Subcutaneous abdominal adipose tissue (tissue), 5 donors: ENCODE results near the gene PNPO.
"Not testable (repeated sequence)": the region's sequence is repeated elsewhere in the genome, so short reads cannot be mapped to it uniquely, and the experiment has no call there.

Experiments
- H3K27ac ChIP-seq: one replicate; pipeline ENCODE4 v1.7.0; 2013; ENCODE audit warnings: low read depth, mild to moderate bottlenecking, inconsistent platforms, low read length, moderate library complexity
- H3K27me3 ChIP-seq, 5 donors: one replicate each; pipeline ENCODE4 v1.7.0; 2013; ENCODE audit warnings: low read length in 5 of 5, inconsistent platforms in 1 of 5; ENCODE audit not compliant: control insufficient read depth in 5 of 5, insufficient read depth in 4 of 5
- H3K36me3 ChIP-seq, 5 donors: one replicate each; pipeline ENCODE4 v1.7.0; 2013; ENCODE audit warnings: low read length in 5 of 5; ENCODE audit not compliant: control insufficient read depth in 5 of 5, insufficient read depth in 5 of 5
- H3K4me1 ChIP-seq, 5 donors: one replicate each; pipeline ENCODE4 v1.7.0; 2013; ENCODE audit warnings: low read length in 5 of 5, mild to moderate bottlenecking in 3 of 5, moderate library complexity in 1 of 5; ENCODE audit not compliant: control insufficient read depth in 5 of 5, insufficient read depth in 5 of 5
- H3K4me3 ChIP-seq, 5 donors: one replicate each; pipeline ENCODE4 v1.7.0; 2013; ENCODE audit warnings: low read length in 5 of 5, low read depth in 1 of 5
- H3K9ac ChIP-seq, 5 donors: one replicate each; pipeline ENCODE4 v1.7.0; 2013; ENCODE audit warnings: low read length in 5 of 5, mild to moderate bottlenecking in 4 of 5, moderate library complexity in 3 of 5
- H3K9me3 ChIP-seq, 5 donors: one replicate each; pipeline ENCODE4 v1.7.0; 2013; ENCODE audit warnings: low read length in 5 of 5; ENCODE audit not compliant: control insufficient read depth in 5 of 5
- donor health status: healthy.
- donor health status: healthy.
- donor health status: healthy.
- donor health status: healthy.
- donor health status: healthy.

Gene PNPO

DNA sequence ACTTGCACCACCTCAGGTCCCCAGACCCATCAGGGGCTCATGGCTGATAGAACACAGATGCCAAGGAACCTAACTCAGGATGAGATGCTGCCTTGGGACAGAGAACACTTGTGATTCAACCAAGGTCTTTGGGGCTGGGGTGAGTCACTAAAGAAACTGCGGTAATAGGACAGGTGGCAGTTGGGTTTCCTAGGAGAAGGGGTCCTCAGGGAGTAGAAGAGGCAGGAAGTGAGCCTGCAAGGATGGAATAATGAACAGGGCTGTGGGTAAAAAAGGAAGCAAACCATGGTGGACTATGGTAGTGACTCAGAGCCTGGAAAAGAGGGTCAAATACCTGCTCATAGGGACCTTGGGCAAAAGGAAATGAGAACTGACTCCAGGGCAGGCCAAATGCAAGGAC, 6.5 kb upstream of the PNPO start:
- no peaks in the 10 kb centered on the region for H3K9me3 ChIP-seq
- peaks cover 0 to 7% (median 4%) of the 10 kb centered on the region in 5 donors for H3K36me3 ChIP-seq
- no peaks in the 10 kb centered on the region for H3K27me3 ChIP-seq
- peaks cover 0 to 12% (median 3%) of the 10 kb centered on the region in 5 donors for H3K4me1 ChIP-seq
- no peak overlapping the region for H3K9ac ChIP-seq
- no peak overlapping the region for H3K27ac ChIP-seq
- H3K4me3 ChIP-seq = no peak overlapping the region

DNA sequence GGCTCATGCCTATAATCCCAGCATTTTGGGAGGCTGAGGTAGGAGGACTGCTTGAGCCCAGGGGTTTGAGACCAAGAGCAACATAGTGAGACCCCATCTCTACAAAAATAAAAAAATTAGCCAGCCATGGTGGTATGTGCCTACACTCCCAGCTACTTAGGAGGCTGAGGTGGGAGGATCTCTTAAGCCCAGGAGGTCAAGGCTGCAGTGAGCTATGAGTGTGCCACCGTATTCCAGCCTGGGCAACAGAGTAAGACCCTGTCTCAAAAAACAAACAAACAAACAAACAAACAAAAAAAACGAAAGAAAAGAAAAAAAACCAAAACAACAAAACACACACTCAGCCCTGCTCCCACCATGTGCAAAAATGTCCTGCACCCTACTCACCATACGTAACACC, 5.9 kb upstream of the PNPO start:
- H3K27ac ChIP-seq, H3K9me3 ChIP-seq, H3K9ac ChIP-seq, H3K36me3 ChIP-seq, H3K27me3 ChIP-seq, H3K4me3 ChIP-seq: not testable (repeated sequence)
- H3K4me1 ChIP-seq = peaks cover 0 to 12% (median 3%) of the 10 kb centered on the region in 5 donors

GRCh38 chr17:47935961-47936360, 5.4 kb upstream of the PNPO start:
- no peak overlapping the region for H3K9ac ChIP-seq
- no peaks in the 10 kb centered on the region for H3K9me3 ChIP-seq
- H3K36me3 ChIP-seq = no peaks in the 10 kb centered on the region
- H3K27ac ChIP-seq = no peak overlapping the region
- H3K4me1 ChIP-seq = peaks cover 0 to 16% (median 6%) of the 10 kb centered on the region in 5 donors
- H3K4me3 ChIP-seq = no peak overlapping the region
- H3K27me3 ChIP-seq = no peaks in the 10 kb centered on the region

DNA sequence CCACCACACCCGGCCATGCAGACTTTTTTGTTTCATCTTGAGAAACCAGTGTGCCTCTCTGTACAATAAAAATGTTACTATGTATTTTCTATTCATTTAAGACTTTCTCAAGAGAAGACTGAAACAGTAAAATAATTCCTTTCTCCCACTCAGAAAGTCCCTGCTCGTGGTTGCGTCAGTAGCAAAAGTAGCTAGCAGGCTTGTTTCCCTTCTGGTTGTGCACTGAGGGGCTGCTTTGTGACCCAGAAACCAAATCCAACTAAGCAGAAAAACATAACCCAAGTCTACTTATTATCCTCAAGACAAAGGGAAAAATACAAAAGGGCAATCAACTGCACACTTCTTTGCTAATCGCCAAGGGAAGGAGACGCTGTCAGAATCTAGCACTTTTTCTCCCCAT, 3.4 kb upstream of the PNPO start:
- Histone ChIP-seq H3K27me3 (no peaks in the 10 kb centered on the region), H3K9ac (no peak overlapping the region), H3K4me3 (no peak overlapping the region), H3K27ac (no peak overlapping the region), H3K36me3 (no peaks in the 10 kb centered on the region), H3K4me1 (peaks cover 2 to 29% (median 21%) of the 10 kb centered on the region in 5 donors), H3K9me3 (no peaks in the 10 kb centered on the region)

GRCh38 chr17:47942096-47942510, 732 bp downstream of the PNPO start:
- Histone ChIP-seq H3K4me1 (peaks cover 2 to 39% (median 29%) of the 10 kb centered on the region in 5 donors), H3K9me3 (no peaks in the 10 kb centered on the region), H3K4me3 (peak overlapping the region; percentile 71 to 93 (median 83)), H3K36me3 (peaks cover 0 to 32% (median 19%) of the 10 kb centered on the region in 5 donors), H3K27me3 (no peaks in the 10 kb centered on the region), H3K27ac (peak overlapping the region; percentile 76), H3K9ac (peak overlapping the region; percentile 81 to 97 (median 87))

DNA sequence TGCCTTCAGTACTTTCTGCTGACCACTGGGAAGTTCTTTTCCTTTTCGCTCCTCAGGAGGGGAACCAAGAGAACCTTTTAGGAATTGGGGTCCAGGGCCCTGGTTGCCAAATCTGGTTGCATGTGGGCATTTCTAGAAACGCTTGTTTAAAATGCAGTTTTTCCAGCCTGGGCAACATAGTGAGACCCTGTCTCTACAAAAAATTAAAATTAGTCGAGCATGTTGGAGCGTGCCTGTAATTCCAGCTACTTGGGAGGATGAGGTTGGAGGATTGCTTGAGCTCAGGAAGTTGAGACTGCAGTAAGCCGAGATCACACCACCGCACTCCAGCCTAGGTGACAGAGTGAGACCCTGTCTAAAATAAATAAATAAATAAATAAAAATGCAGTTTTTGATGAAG, 1.2 kb downstream of the PNPO start:
- Histone ChIP-seq H3K27ac (peak overlapping the region; percentile 76), H3K36me3 (peaks cover 0 to 32% (median 19%) of the 10 kb centered on the region in 5 donors), H3K9ac (peak overlapping the region in 2 of 5 donors; percentile 87 to 96), H3K4me3 (no peak overlapping the region), H3K27me3 (no peaks in the 10 kb centered on the region), H3K9me3 (no peaks in the 10 kb centered on the region), H3K4me1 (peaks cover 2 to 39% (median 29%) of the 10 kb centered on the region in 5 donors)

DNA sequence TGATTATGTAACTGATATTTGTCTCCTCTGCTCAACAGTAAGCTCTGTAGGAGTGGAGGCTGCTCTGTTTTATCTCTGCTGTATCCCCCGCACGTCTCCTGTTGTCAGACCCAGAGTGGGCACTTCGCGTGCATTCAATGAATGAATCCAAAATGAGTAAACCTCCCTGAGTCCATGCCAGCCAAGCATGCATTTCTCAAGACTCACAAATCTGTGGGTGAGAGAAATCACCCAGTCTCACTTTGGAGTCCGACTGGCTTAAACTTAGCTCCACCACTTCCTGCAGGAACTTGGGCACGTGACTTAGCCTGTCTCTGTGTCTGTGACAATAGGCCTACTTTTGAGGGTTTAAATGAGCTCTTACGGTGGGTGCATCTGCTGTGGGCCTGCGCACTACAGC, 3.7 kb downstream of the PNPO start:
- Histone ChIP-seq H3K9me3 (no peaks in the 10 kb centered on the region), H3K27ac (no peak overlapping the region), H3K27me3 (no peaks in the 10 kb centered on the region), H3K36me3 (peaks cover 0 to 40% (median 24%) of the 10 kb centered on the region in 5 donors), H3K4me3 (no peak overlapping the region), H3K4me1 (peaks cover 4 to 50% (median 36%) of the 10 kb centered on the region in 5 donors), H3K9ac (no peak overlapping the region)

DNA sequence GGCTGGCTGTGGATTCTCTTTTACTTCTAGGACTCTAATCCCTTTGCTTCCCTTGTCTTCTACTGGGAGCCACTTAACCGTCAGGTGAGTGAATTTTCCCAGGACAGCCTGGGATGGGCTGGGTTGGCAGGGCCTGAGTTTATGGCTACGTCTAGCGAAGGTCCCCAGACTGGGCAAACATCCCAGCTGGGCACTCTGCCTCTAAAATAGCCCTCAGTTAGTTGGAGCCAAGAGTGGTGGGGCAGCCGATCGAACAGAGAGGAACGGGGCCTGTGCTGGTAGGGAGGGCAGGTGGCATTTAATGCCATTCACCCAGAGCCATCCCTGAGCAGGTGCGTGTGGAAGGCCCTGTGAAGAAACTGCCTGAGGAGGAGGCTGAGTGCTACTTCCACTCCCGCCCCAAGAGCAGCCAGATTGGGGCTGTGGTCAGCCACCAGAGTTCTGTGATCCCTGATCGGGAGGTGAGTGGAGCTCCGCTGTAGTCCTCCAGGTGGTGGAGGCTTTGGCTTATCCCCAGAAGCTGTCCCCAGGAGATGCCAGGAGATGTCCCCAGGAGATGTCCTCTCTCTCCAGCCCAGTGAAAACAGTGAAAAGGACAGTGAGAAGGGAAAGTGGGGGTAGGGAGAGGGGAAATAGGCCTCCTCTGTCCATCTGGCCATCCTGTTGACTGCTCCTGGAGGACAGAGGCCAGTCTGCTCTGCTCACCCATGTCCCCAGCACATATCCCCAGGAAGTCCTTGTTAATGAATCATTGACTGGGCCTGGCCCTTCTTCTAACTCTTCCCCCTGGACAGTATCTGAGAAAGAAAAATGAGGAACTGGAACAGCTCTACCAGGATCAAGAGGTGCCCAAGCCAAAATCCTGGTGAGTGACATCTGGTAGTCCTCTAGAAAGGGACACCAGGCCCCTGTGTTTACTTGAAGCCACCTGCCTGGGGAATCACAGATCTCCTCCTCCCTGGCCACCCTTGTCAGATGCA, 4.4 kb downstream of the PNPO start:
- Histone ChIP-seq H3K9me3 (no peaks in the 10 kb centered on the region), H3K4me3 (no peak overlapping the region), H3K9ac (peak overlapping the region in 1 of 5 donors; percentile 9), H3K36me3 (peaks cover 0 to 40% (median 24%) of the 10 kb centered on the region in 5 donors), H3K27me3 (no peaks in the 10 kb centered on the region), H3K27ac (no peak overlapping the region), H3K4me1 (peaks cover 4 to 49% (median 34%) of the 10 kb centered on the region in 5 donors)

- Histone ChIP-seq H3K9me3 (no peaks in the 10 kb centered on the region), H3K27me3 (no peaks in the 10 kb centered on the region), H3K4me3 (no peak overlapping the region), H3K36me3 (peaks cover 0 to 40% (median 24%) of the 10 kb centered on the region in 5 donors), H3K9ac (no peak overlapping the region), H3K4me1 (peaks cover 4 to 43% (median 30%) of the 10 kb centered on the region in 5 donors), H3K27ac (no peak overlapping the region)
These were observed 5.1 kb downstream of the PNPO start for GRCh38 chr17:47946516-47946915.

- Histone ChIP-seq H3K27ac (no peak overlapping the region), H3K27me3 (no peaks in the 10 kb centered on the region), H3K4me1 (peaks cover 4 to 39% (median 26%) of the 10 kb centered on the region in 5 donors), H3K9me3 (no peaks in the 10 kb centered on the region), H3K4me3 (no peak overlapping the region), H3K36me3 (peaks cover 0 to 40% (median 24%) of the 10 kb centered on the region in 5 donors), H3K9ac (no peak overlapping the region)
These were observed 5.6 kb downstream of the PNPO start for GRCh38 chr17:47946929-47947397.
